M059J (cell line): Measurements from ENCODE around the gene SERTAD2. TPM values are rescaled to one million over a fixed set of nuclear protein-coding genes. Genes with fewer than 3 reads are reported as not detected.
A peak's percentile ranks its signal among the peaks of the same experiment; 100 is the strongest.

Source experiments
- DNase-seq: peaks from one replicate; pipeline ENCODE4 v3.0.0-alpha.2; 2012; ENCODE audit warnings: low read depth
- total RNA-seq: library from RNA; depleted of rRNA; stranded (reverse); fragments of >200 nt; shearing (Covaris generic); gene quantifications from 2 replicates; pipeline ENCODE4 v1.2.3, GENCODE V29; 2014

Gene SERTAD2
- total RNA-seq, 1 experiment from 2014 or later: 16.9 TPM

DNA sequence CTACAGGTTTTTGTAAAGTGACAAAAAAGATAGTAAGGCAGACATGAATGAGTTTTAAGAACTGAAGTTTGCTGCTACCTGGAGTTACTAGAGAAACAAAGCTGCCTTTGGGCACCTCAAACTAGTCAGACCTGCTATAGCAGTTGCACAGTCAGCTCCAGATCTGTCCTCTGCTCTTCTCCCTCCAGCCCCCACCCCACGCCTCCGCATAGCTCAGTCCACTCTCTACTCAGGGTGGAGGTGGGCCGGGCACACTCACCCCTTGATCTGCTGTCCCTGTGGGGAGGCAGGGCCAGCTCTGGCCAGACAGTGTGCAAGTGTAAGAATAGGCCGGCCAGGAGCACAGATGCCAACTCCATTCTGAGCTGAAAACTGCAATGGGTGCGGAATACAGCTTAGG is 4.1 kb downstream of the SERTAD2 start:
- DNase-seq: no peak

DNA sequence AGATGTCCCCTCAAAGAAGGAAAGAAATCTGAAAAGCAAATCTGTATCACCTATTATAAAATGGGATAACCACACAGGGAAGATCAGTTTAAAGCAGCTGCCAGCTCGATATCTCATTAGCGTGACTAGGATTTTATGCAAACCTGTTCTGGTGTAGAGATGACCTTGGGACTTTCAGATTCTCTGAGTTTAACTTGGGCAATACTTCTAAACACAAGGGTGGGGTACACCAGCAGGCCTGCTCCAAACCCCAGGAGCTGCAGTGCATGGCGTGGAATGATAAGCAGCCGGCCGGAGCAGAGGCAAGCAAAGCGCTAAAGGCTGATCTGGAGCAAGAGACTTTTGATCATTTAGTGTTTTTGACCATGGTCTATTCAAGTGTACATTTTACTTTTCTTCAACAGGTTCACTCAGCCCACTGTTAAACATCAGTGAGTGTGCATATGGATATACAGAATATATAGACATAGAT is 4.7 kb downstream of the SERTAD2 start:
- no peak for DNase-seq

- peak; percentile 66 for DNase-seq
Observed at GRCh38 chr2:64646007-64646880, 7.5 kb downstream of the SERTAD2 start.

GRCh38 chr2:64644458-64645382 is 9.0 kb downstream of the SERTAD2 start:
- peak; percentile 71 for DNase-seq

DNA sequence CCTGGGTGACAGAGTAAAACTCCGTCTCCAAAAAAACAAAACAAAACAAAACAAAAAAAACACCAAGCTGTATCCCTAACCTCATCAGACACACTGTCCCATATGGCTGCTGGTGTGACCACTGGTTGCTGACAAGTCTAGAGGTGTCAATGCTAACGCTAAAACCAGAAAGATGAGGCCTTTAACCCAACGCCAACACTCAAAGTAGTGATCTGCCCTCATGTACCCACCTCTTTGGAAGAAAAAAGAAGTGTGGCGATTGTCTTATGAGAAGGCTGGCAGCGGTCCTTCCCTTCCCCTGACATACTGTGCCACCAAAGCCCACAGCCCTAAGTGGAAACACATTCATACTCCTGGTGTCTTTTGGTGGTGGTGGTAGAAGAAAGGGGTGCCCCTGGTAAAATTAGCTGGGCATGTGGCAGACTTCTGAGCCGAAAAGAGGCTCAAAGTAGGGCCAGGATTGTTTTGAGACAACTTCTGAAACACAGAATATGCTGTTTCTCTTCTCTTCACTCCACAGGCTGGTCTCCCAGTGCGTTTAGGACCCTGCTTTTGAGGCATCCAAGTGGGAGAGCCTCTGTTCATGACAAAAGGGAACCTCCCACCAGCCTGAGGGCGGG is 9.8 kb downstream of the SERTAD2 start:
- DNase-seq: no peak

- no peak for DNase-seq
Observed at GRCh38 chr2:64641599-64641998, 12.1 kb downstream of the SERTAD2 start.

DNA sequence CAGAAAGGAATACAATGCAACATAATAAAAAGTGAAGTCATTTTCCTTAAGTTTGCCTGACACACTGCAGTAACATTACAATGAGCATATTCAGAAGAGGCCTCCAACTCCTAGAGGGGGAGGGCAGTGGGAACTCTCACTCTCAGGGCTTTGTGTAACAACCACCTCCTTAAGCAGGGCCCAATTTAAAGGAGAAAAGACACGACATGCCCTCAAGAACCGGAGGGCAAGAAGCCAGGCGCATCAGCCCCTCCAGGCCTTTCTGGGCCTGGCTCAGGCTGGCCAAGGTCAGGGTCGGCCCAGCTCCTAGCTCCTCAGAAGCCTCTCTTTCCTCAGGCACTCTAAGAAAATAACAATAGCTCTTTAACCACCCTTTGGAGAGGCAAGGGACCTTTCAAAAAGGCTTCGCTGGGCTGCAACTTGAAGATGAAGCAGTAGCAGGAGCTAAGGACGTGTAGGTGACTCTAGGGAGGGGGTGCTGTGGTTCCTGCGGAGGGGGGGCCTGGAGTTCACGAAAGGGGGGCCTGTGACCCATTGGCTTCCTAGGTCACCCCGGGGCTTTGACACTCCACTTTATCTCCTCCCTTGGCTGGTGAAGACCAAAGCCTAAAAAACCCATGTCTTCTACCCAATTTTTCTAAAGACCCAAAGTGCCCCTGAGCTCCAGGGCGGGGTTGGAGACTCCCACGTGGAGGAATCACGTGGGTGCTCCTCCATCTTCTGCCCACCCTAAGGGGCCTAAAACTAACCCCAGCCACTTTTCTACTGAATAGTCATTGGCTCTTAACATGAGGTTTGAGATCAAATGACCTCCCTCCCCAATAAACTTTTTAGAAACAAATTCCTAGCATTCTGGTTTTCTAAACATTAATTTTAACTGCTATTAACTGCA is 13.3 kb downstream of the SERTAD2 start:
- DNase-seq: peak; percentile 27

DNA sequence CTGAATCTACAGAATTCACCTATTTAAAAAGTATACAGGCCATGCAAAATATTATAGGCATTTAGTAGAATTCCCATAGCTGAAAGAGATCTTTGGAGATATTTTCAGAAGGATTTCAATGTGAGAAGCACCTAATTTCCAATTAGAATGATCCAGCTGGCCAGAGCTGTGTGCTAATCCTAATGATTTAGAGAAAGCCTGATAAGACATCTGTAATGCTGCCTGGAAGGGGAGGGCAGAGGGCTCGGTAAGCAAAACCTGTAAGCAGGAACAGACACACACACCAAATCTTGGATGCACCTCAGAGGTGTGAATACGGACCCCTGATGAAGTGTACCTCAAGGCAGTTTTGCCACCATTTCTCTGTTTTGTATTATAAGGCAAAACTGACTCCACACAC is 14.0 kb downstream of the SERTAD2 start:
- no peak for DNase-seq

DNA sequence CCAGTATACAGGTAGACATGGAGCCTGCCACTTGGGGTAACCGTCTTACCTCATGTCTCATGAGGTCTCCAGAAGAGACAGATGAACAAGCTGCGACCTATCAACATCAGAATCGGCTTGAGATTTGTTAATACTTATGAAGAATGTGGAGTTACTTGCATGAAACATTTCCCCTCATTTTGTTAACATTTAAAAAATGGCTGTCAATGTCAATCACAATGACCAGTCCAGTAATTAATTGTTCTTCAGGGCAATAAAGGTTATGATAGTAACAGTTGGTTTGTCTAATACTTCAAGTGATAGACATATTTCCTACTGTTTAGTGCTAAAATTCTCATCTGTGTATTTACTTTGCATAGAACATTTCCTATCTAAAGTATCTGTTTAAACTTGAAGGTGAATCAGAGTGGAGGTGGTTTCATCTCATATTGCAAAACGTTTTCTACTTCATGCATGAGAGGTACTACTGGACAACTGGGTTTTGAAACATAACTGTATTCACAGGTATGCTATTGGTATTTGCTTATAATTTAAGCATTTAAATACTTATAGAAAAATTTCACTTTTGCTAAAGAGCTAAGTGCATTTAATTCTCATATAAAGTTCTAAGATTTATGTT is 15.1 kb downstream of the SERTAD2 start:
- DNase-seq: no peak

DNA sequence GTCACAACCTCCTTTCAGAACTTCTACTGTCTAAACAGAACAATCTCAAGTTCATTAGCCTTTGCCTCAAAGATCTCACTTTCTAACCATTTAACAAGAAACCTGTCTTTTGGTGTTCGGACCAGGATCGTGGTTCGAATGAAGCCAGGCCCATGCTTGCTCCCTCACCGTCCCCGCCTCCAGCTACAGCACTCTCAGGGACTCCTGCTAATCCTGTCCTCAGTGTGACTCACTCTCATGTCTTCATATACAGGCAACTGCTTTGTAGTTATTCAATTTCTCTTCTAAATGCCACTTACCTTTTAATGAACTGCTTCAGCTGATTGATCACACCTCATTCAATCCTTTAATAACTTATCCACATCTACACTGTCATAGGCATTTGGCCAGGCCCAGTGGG is 15.8 kb downstream of the SERTAD2 start:
- no peak for DNase-seq

DNA sequence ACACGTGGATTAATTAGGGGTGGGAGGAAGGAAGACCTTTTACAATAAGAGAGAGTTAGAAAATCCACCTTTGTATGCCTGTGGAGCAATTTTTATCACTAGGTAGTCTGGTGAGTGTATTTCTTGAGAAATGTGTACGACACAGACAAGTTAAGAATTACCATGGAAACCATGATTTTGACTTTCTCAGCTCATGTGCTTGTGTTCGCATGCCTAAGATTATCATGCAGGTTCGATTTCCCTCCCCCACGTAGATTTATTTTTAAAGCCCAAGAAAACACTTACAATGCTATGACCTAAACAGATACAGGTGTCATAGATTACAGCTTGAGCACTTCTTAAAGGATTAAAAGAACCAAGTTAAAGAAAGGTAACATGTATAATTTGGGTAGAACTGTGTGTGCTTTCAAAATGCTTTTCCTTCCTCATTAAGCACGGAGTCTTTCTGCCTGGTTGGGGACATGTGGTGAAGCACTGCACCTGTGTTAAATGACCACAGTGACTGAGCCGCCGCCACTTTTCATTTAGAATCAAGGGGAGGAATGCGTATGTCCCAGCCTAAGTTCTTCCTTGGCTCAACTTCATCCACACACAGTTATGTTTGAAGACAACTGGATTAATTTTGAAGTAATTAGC is 16.6 kb downstream of the SERTAD2 start:
- no peak for DNase-seq

DNA sequence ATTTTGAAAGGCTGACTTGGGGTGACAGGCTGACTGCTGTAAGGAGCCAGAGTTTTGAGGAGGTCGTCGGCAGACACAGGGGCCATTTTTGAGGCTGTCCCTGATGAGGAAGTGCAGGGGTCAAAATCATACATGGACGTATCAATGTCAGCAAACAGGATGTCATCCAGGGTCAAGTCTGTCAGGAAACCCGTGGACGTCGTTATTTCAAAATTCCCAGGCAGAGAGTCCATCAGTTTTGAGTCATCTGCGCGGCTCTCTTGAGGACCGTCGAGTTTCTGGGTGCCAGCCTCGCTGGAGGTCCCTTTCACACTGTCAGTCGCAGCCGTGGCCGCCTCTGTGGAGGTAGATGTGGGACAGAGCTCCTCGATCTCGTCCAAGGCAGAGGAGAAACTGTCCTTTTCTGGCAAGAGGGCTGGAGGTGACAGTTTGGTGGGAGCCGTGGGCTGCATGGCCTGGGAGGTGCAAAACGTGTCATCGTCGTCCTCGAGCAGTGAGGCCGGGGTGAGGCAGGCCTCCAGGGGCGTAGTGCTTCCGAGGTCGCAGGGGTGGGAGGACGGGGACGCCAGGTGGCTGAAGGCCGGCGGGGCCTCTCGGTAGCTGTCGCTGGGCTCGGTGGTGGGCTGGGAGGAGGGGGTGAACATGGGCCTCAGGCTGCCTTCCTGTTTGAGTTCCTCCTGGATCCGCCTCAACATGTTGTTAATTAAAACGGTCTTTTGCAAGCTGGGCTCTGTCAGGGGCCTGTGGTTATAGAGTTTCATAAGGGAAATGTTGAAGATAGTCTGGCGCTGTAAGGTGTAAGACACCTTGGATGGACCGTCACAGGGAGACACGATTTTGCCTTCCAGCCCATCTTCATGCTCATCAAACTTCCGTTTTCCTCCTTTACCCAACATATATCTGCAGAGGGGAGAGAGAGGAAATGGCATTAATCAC is 17.5 kb downstream of the SERTAD2 start:
- no peak for DNase-seq

- no peak for DNase-seq
Observed at GRCh38 chr2:64634345-64635267, 19.1 kb downstream of the SERTAD2 start.

GRCh38 chr2:64632835-64633819 is 20.6 kb downstream of the SERTAD2 start:
- DNase-seq: no peak

DNA sequence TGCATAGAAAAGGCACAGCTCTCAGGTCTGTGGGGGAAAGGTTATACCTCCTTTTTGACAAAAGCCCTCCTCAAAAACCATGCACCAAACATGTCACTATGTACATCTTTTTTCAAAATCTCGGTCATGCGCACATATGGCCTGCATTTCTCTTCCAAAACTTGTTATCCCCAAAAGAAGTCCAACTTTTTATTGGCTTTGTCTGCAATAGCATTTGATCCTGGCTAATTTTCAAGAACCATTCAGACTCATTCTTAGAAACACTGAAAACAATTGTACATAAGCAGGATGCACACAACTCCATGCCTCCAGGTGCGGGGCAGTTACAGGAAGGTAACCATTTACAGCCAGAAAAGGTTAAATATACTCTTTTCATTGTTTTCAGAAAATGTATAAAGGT is 21.9 kb downstream of the SERTAD2 start:
- no peak for DNase-seq

- DNase-seq: no peak
Observed at GRCh38 chr2:64630752-64631151, 23.0 kb downstream of the SERTAD2 start.

DNA sequence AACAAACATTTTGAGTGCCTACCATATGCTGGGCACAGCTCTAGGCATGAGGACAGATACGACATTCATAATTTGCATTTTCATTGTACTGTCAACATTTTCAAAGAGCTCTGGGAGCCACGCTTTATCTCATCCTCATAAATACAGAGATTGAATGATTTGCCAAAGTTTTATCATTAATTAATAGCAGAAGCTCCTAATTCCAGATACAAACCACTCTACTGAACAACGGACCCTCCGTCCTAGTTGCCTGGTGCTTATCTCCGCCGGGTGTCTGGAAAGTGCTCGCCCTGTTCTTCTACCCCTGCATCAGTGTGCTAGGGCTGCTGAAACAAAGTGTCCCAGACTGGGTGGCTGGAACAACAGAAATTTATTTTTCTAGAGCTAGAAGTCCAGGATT is 23.8 kb downstream of the SERTAD2 start:
- no peak for DNase-seq
